ENCODE measurements around the gene MGAT5.

MGAT5 gene

DNA sequence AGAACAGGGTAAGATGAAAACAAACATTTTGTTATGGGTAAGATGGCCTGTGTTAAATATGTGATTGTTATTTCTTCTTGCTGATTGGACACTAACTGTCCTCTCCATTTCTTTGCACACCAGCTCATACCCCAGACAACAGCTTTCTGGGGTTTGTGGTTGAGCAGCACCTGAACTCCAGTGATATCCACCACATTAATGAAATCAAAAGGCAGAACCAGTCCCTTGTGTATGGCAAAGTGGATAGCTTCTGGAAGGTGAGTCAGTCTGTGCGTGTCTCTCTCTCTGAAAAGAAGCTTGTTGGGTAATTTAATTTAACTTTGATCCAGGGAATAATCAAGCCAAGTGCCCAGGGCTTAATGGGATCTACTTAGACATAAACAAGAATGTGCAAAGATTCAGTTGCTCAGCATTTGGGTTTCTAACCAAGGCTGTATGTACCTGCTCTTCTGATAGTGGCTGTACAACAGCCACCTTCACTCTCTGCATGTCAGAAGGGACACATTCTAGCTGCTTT is 108.3 kb downstream of the MGAT5 start:
- H3K4me3 ChIP-seq (ENCODE audit: low read depth, low read length, poor library complexity, severe bottlenecking) = no peak overlapping the region

DNA sequence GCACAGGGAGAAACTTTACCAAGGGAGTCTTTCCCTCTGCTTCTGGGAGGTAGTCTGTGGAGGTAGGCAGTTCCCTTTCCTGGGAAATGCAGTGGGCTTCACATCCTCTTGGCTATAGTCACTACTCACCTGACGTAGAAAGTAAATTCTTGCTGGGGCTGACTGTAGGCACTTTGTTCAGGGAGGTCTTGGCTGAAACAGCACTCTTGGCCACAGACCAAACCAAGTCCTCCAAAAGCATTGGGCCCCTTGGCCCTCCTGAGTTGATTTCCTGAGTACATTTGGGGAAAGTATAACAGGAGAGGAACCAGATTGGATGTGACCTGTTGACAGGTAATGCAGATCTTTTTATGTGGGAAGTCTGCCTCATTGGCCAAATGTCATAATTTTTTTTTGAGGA is 108.9 kb downstream of the MGAT5 start:
- Histone ChIP-seq H3K79me2 (ENCODE audit: insufficient read depth, low read length) (no peaks in the 10 kb centered on the region), H3F3A (ENCODE audit: insufficient read depth, low read length) (no peaks in the 10 kb centered on the region), H2AFZ (ENCODE audit: low read length) (no peak overlapping the region), H3K4me2 (ENCODE audit: low read length) (no peak overlapping the region), H4K20me1 (ENCODE audit: insufficient read depth, low read length) (no peaks in the 10 kb centered on the region), H3K9me3 (ENCODE audit: low read length) (no peaks in the 10 kb centered on the region), H3K36me3 (ENCODE audit: insufficient read depth, low read length) (peaks cover 93% of the 10 kb centered on the region), H3K9ac (ENCODE audit: low read length) (no peak overlapping the region), H3K4me3 (ENCODE audit: low read depth, low read length, poor library complexity, severe bottlenecking) (no peak overlapping the region), H3K9me2 (ENCODE audit: low read depth, low read length) (no peaks in the 10 kb centered on the region), H3K27ac (ENCODE audit: low read depth, low read length, poor library complexity, severe bottlenecking) (no peak overlapping the region), H3K27me3 (ENCODE audit: insufficient read depth, low read length) (no peaks in the 10 kb centered on the region), H3K4me1 (ENCODE audit: insufficient read depth, low read length, severe bottlenecking) (peaks cover 19% of the 10 kb centered on the region)
- TF ChIP-seq, protein P1, sequence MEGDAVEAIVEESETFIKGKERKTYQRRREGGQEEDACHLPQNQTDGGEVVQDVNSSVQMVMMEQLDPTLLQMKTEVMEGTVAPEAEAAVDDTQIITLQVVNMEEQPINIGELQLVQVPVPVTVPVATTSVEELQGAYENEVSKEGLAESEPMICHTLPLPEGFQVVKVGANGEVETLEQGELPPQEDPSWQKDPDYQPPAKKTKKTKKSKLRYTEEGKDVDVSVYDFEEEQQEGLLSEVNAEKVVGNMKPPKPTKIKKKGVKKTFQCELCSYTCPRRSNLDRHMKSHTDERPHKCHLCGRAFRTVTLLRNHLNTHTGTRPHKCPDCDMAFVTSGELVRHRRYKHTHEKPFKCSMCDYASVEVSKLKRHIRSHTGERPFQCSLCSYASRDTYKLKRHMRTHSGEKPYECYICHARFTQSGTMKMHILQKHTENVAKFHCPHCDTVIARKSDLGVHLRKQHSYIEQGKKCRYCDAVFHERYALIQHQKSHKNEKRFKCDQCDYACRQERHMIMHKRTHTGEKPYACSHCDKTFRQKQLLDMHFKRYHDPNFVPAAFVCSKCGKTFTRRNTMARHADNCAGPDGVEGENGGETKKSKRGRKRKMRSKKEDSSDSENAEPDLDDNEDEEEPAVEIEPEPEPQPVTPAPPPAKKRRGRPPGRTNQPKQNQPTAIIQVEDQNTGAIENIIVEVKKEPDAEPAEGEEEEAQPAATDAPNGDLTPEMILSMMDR (IDR thresholded peaks at IDR 0.05; ENCODE audit: low read length) = no peak
- no peak for TF ChIP-seq EZH2 (IDR thresholded peaks at IDR 0.05; ENCODE audit: borderline replicate concordance, low read length)

More for the DNA sequence above, 108.3 kb downstream of the MGAT5 start:
- Histone ChIP-seq H3K27ac (ENCODE audit: low read depth, low read length, poor library complexity, severe bottlenecking) (no peak overlapping the region), H3K9me3 (ENCODE audit: low read length) (no peaks in the 10 kb centered on the region), H3F3A (ENCODE audit: insufficient read depth, low read length) (no peaks in the 10 kb centered on the region), H3K4me1 (ENCODE audit: insufficient read depth, low read length, severe bottlenecking) (peaks cover 14% of the 10 kb centered on the region), H3K9ac (ENCODE audit: low read length) (no peak overlapping the region), H2AFZ (ENCODE audit: low read length) (no peak overlapping the region), H3K27me3 (ENCODE audit: insufficient read depth, low read length) (no peaks in the 10 kb centered on the region), H3K36me3 (ENCODE audit: insufficient read depth, low read length) (peaks cover 93% of the 10 kb centered on the region), H3K79me2 (ENCODE audit: insufficient read depth, low read length) (no peaks in the 10 kb centered on the region), H3K9me2 (ENCODE audit: low read depth, low read length) (no peaks in the 10 kb centered on the region), H4K20me1 (ENCODE audit: insufficient read depth, low read length) (no peaks in the 10 kb centered on the region), H3K4me2 (ENCODE audit: low read length) (no peak overlapping the region)
- TF ChIP-seq EZH2 (IDR thresholded peaks at IDR 0.05; ENCODE audit: borderline replicate concordance, low read length) = no peak
- TF ChIP-seq, protein P1 (IDR thresholded peaks at IDR 0.05; ENCODE audit: low read length) = no peak

DNA sequence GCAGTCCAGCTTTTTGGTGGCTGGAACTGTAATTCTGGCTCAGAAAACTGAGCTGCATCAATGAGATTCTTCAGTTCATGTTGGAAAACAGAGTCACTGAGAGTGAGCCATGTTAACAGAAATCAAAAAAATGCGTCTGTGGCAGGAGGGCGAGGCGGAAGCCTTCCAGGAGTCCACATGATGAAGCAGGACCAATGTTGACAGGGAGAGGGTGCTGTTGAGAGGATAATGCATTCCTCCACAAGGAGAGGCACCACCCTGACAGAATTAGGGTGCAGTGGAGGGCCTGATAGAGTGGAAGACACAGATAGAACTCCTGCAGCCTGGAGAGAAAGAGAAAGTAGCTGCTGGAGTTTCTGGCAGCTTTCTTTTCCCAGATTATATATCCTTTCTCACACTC is 111.5 kb downstream of the MGAT5 start:
- no peaks in the 10 kb centered on the region for H3F3A ChIP-seq (ENCODE audit: insufficient read depth, low read length)
- no peaks in the 10 kb centered on the region for H3K27me3 ChIP-seq (ENCODE audit: insufficient read depth, low read length)
- H3K9me2 ChIP-seq (ENCODE audit: low read depth, low read length) = no peaks in the 10 kb centered on the region
- peaks cover 23% of the 10 kb centered on the region for H3K4me1 ChIP-seq (ENCODE audit: insufficient read depth, low read length, severe bottlenecking)
- TF ChIP-seq EZH2 (IDR thresholded peaks at IDR 0.05; ENCODE audit: borderline replicate concordance, low read length) = no peak
- TF ChIP-seq, protein P1 (IDR thresholded peaks at IDR 0.05; ENCODE audit: low read length) = peak; percentile 15; the same call in 1 of the 2 replicates
- no peaks in the 10 kb centered on the region for H3K9me3 ChIP-seq (ENCODE audit: low read length)
- H4K20me1 ChIP-seq (ENCODE audit: insufficient read depth, low read length) = no peaks in the 10 kb centered on the region
- H3K79me2 ChIP-seq (ENCODE audit: insufficient read depth, low read length) = no peaks in the 10 kb centered on the region
- peaks cover 97% of the 10 kb centered on the region for H3K36me3 ChIP-seq (ENCODE audit: insufficient read depth, low read length)
- no peak overlapping the region for H3K4me3 ChIP-seq (ENCODE audit: low read depth, low read length, poor library complexity, severe bottlenecking)
- H3K4me2 ChIP-seq (ENCODE audit: low read length) = no peak overlapping the region
- no peak overlapping the region for H3K27ac ChIP-seq (ENCODE audit: low read depth, low read length, poor library complexity, severe bottlenecking)
- no peak overlapping the region for H3K9ac ChIP-seq (ENCODE audit: low read length)
- no peak overlapping the region for H2AFZ ChIP-seq (ENCODE audit: low read length)
